ENCODE measurements around the gene PTPRK.

GRCh38 chr6:128150376-128150775 is 370.0 kb downstream of the PTPRK start:
- TF ChIP-seq CTCF (IDR thresholded peaks at IDR 0.05) (no peak), POLR2A (IDR thresholded peaks at IDR 0.05) (no peak)

Data from thyroid gland (tissue), 4 donors.